ENCODE measurements around the gene S1PR2.

DNA sequence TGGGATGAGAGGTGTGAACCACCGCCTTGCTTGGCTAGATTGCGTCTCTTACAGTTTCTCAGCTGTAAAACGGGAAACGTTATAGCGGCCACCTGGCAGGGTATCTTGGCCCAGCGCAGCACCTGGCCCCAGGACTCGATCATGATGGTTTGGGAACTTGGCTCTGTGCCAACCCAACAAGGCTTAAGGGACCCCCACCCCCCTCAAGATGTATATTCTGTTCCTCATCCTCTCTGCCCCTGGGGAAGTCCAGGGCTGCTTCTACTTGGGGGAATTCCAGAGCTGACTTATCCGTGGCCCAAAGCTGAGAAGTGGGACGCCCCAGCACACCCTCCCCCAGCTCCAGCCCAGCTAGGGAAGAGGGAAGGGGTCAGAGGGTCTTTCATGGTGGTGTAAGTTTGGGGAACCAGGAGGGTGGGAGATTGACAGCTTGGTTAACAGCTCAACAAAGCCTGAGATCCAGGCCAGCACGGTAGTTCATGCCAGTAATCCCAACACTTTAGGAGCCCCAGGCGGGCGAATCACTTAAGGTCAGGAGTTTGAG, 40.5 kb upstream of the S1PR2 start:
- TF ChIP-seq RARB (CRISPR knock-in tag; IDR thresholded peaks at IDR 0.05) (no peak), ZFP3 (CRISPR knock-in tag; IDR thresholded peaks at IDR 0.05) (no peak), ZNF565 (CRISPR knock-in tag; conservative IDR thresholded peaks at IDR 0.05; ENCODE audit: low read depth) (no peak)
- TF ChIP-seq, protein P1, sequence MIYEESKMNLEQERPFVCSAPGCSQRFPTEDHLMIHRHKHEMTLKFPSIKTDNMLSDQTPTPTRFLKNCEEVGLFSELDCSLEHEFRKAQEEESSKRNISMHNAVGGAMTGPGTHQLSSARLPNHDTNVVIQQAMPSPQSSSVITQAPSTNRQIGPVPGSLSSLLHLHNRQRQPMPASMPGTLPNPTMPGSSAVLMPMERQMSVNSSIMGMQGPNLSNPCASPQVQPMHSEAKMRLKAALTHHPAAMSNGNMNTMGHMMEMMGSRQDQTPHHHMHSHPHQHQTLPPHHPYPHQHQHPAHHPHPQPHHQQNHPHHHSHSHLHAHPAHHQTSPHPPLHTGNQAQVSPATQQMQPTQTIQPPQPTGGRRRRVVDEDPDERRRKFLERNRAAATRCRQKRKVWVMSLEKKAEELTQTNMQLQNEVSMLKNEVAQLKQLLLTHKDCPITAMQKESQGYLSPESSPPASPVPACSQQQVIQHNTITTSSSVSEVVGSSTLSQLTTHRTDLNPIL (CRISPR knock-in tag; IDR thresholded peaks at IDR 0.05; ENCODE audit: low read depth) = no peak
- TF ChIP-seq, protein P2, sequence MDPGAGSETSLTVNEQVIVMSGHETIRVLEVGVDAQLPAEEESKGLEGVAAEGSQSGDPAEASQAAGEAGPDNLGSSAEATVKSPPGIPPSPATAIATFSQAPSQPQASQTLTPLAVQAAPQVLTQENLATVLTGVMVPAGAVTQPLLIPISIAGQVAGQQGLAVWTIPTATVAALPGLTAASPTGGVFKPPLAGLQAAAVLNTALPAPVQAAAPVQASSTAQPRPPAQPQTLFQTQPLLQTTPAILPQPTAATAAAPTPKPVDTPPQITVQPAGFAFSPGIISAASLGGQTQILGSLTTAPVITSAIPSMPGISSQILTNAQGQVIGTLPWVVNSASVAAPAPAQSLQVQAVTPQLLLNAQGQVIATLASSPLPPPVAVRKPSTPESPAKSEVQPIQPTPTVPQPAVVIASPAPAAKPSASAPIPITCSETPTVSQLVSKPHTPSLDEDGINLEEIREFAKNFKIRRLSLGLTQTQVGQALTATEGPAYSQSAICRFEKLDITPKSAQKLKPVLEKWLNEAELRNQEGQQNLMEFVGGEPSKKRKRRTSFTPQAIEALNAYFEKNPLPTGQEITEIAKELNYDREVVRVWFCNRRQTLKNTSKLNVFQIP (CRISPR knock-in tag; IDR thresholded peaks at IDR 0.05; ENCODE audit: borderline replicate concordance, low read depth) = no peak

Measured in SK-N-SH treated with all-trans-retinoic acid at 6 μM for 48 hours (cell line).